Measurements from ENCODE around the gene PAM.
A peak's percentile ranks its signal among the peaks of the same experiment; 100 is the strongest.

The PAM gene

GRCh38 chr5:102782217-102782872 is 27.2 kb downstream of the PAM start:
- DNase-seq, result no peak

- no peak for DNase-seq
These were observed 32.0 kb downstream of the PAM start for GRCh38 chr5:102787134-102787533.

GRCh38 chr5:102788788-102789187 is 33.7 kb downstream of the PAM start:
- DNase-seq, result no peak

GRCh38 chr5:102789469-102789868 is 34.4 kb downstream of the PAM start:
- no peak for DNase-seq

- DNase-seq, result no peak
These were observed 35.6 kb downstream of the PAM start for GRCh38 chr5:102790748-102791147.

- no peak for DNase-seq
These were observed 37.6 kb downstream of the PAM start for GRCh38 chr5:102792705-102793104.

- DNase-seq, result no peak
These were observed 38.9 kb downstream of the PAM start for GRCh38 chr5:102794047-102794446.

GRCh38 chr5:102794677-102795331 is 39.7 kb downstream of the PAM start:
- DNase-seq, result no peak

- no peak for DNase-seq
These were observed 40.4 kb downstream of the PAM start for GRCh38 chr5:102795526-102795925.

GRCh38 chr5:102796009-102796408 is 40.9 kb downstream of the PAM start:
- DNase-seq, result no peak

- no peak for DNase-seq
These were observed 41.4 kb downstream of the PAM start for GRCh38 chr5:102796498-102796897.

- no peak for DNase-seq
These were observed 42.3 kb downstream of the PAM start for GRCh38 chr5:102797322-102797884.

- DNase-seq, result no peak
These were observed 43.1 kb downstream of the PAM start for GRCh38 chr5:102798104-102798785.

- no peak for DNase-seq
These were observed 43.9 kb downstream of the PAM start for GRCh38 chr5:102799017-102799416.

GRCh38 chr5:102800427-102800826 is 45.3 kb downstream of the PAM start:
- DNase-seq, result no peak

- no peak for DNase-seq
These were observed 46.3 kb downstream of the PAM start for GRCh38 chr5:102801371-102801770.

- DNase-seq, result no peak
These were observed 47.8 kb downstream of the PAM start for GRCh38 chr5:102802708-102803458.

GRCh38 chr5:102807878-102808502 is 52.9 kb downstream of the PAM start:
- peak; percentile 84 for DNase-seq

GRCh38 chr5:102809033-102809432 is 53.9 kb downstream of the PAM start:
- no peak for DNase-seq

- DNase-seq, result no peak
These were observed 56.9 kb downstream of the PAM start for GRCh38 chr5:102811972-102812371.

GRCh38 chr5:102813740-102814139 is 58.6 kb downstream of the PAM start:
- DNase-seq, result no peak

- no peak for DNase-seq
These were observed 60.0 kb downstream of the PAM start for GRCh38 chr5:102815084-102815483.

All from islet precursor cell (in vitro differentiated cells).